SK-N-MC (cell line): Measurements from ENCODE around the gene FARS2.
A peak's percentile ranks its signal among the peaks of the same experiment; 100 is the strongest.

ENCODE experiments used
- DNase-seq: peaks from one replicate; pipeline ENCODE4 v3.0.0-alpha.2; 2011; ENCODE audit warnings: low read depth, low spot score
- H3K27ac ChIP-seq: fragments of 200-600 bp; sonication (generic); 2 replicates; pipeline ENCODE4 v1.5.1; 2016; ENCODE audit warnings: mixed run types
- H3K36me3 ChIP-seq: fragments of 200-600 bp; sonication (generic); 2 replicates; pipeline ENCODE4 v1.6.1; 2017; ENCODE audit warnings: antibody characterized with exemption, low read length, mixed read lengths; ENCODE audit not compliant: insufficient read depth
- H3K4me3 ChIP-seq: fragments of 200-600 bp; sonication (generic); 2 replicates; pipeline ENCODE4 v1.5.1; 2016
- H3K9ac ChIP-seq: fragments of 200-600 bp; sonication (generic); 2 replicates; pipeline ENCODE4 v1.8.0; 2017; ENCODE audit warnings: mixed run types, mixed read lengths; ENCODE audit not compliant: insufficient read length
- H3K9me3 ChIP-seq: fragments of 200-600 bp; sonication (generic); 2 replicates; pipeline ENCODE4 v1.6.1; 2017; ENCODE audit warnings: low read depth, mild to moderate bottlenecking, antibody characterized with exemption, low read length, moderate library complexity, mixed read lengths
- EZH2 ChIP-seq: fragments of 200-600 bp; sonication (generic); IDR thresholded peaks from one replicate; pipeline ENCODE4 v1.6.1; 2017; ENCODE audit warnings: antibody characterized with exemption
- FOXP2 ChIP-seq: optimal IDR thresholded peaks from 2 replicates; pipeline ENCODE3; 2011; ENCODE audit warnings: mild to moderate bottlenecking, moderate library complexity; ENCODE audit not compliant: insufficient read depth; ENCODE audit errors: extremely low read length, control extremely low read depth
- POLR2AphosphoS5 ChIP-seq: IDR thresholded peaks from 2 replicates; pipeline ENCODE4 v1.6.1; 2012; ENCODE audit warnings: mild to moderate bottlenecking, low read depth, low read length, borderline replicate concordance

The FARS2 gene

GRCh38 chr6:5373430-5373829 is 112.1 kb downstream of the FARS2 start:
- Histone ChIP-seq H3K36me3 (no peaks in the 10 kb centered on the region), H3K4me3 (no peak overlapping the region), H3K9ac (no peak overlapping the region), H3K9me3 (no peaks in the 10 kb centered on the region), H3K27ac (no peak overlapping the region)
- no peak for DNase-seq
- TF ChIP-seq EZH2: no peak
- no peak for TF ChIP-seq POLR2AphosphoS5
- no peak for TF ChIP-seq FOXP2

GRCh38 chr6:5378331-5378730 is 117.0 kb downstream of the FARS2 start:
- Histone ChIP-seq H3K9ac (no peak overlapping the region), H3K36me3 (no peaks in the 10 kb centered on the region), H3K4me3 (no peak overlapping the region), H3K9me3 (no peaks in the 10 kb centered on the region), H3K27ac (no peak overlapping the region)
- TF ChIP-seq POLR2AphosphoS5: no peak
- TF ChIP-seq EZH2: no peak
- TF ChIP-seq FOXP2: no peak
- no peak for DNase-seq

- H3K9me3 ChIP-seq: no peaks in the 10 kb centered on the region
- no peak overlapping the region for H3K9ac ChIP-seq
- no peak for TF ChIP-seq FOXP2
- no peak for TF ChIP-seq EZH2
- TF ChIP-seq POLR2AphosphoS5: no peak
- no peak overlapping the region for H3K27ac ChIP-seq
- DNase-seq: peak; percentile 6
- no peaks in the 10 kb centered on the region for H3K36me3 ChIP-seq
- H3K4me3 ChIP-seq: no peak overlapping the region
These were observed 118.4 kb downstream of the FARS2 start for GRCh38 chr6:5379647-5380242.

- Histone ChIP-seq H3K9me3 (no peaks in the 10 kb centered on the region), H3K27ac (no peak overlapping the region), H3K4me3 (no peak overlapping the region), H3K36me3 (no peaks in the 10 kb centered on the region), H3K9ac (no peak overlapping the region)
- DNase-seq: no peak
- TF ChIP-seq POLR2AphosphoS5: no peak
These were observed 122.5 kb downstream of the FARS2 start for GRCh38 chr6:5383856-5384255.

GRCh38 chr6:5384276-5384675 is 123.0 kb downstream of the FARS2 start:
- Histone ChIP-seq H3K9me3 (no peaks in the 10 kb centered on the region), H3K27ac (no peak overlapping the region), H3K36me3 (no peaks in the 10 kb centered on the region), H3K9ac (no peak overlapping the region), H3K4me3 (no peak overlapping the region)
- no peak for DNase-seq
- no peak for TF ChIP-seq POLR2AphosphoS5
- no peak for TF ChIP-seq FOXP2
- TF ChIP-seq EZH2: no peak

- Histone ChIP-seq H3K27ac (no peak overlapping the region), H3K9ac (no peak overlapping the region), H3K36me3 (no peaks in the 10 kb centered on the region), H3K4me3 (no peak overlapping the region), H3K9me3 (no peaks in the 10 kb centered on the region)
- TF ChIP-seq FOXP2: no peak
- TF ChIP-seq EZH2: no peak
- TF ChIP-seq POLR2AphosphoS5: no peak
- DNase-seq: no peak
These were observed 127.0 kb downstream of the FARS2 start for GRCh38 chr6:5388326-5388725.

GRCh38 chr6:5389086-5389745 is 127.9 kb downstream of the FARS2 start:
- Histone ChIP-seq H3K27ac (no peak overlapping the region), H3K9me3 (no peaks in the 10 kb centered on the region), H3K9ac (no peak overlapping the region), H3K36me3 (no peaks in the 10 kb centered on the region), H3K4me3 (no peak overlapping the region)
- DNase-seq: no peak
- no peak for TF ChIP-seq EZH2
- no peak for TF ChIP-seq FOXP2
- TF ChIP-seq POLR2AphosphoS5: no peak

GRCh38 chr6:5390177-5390576 is 128.9 kb downstream of the FARS2 start:
- Histone ChIP-seq H3K9ac (no peak overlapping the region), H3K36me3 (no peaks in the 10 kb centered on the region), H3K9me3 (no peaks in the 10 kb centered on the region), H3K4me3 (no peak overlapping the region), H3K27ac (no peak overlapping the region)
- TF ChIP-seq POLR2AphosphoS5 (no peak), EZH2 (no peak), FOXP2 (no peak)
- DNase-seq: no peak

GRCh38 chr6:5394280-5394679 is 133.0 kb downstream of the FARS2 start:
- no peak overlapping the region for H3K9ac ChIP-seq
- DNase-seq: no peak
- no peaks in the 10 kb centered on the region for H3K9me3 ChIP-seq
- no peak for TF ChIP-seq POLR2AphosphoS5
- no peak for TF ChIP-seq FOXP2
- no peak for TF ChIP-seq EZH2
- H3K36me3 ChIP-seq: no peaks in the 10 kb centered on the region
- no peak overlapping the region for H3K4me3 ChIP-seq
- H3K27ac ChIP-seq: no peak overlapping the region

- no peak for DNase-seq
- Histone ChIP-seq H3K36me3 (no peaks in the 10 kb centered on the region), H3K4me3 (no peak overlapping the region), H3K27ac (no peak overlapping the region), H3K9me3 (no peaks in the 10 kb centered on the region), H3K9ac (no peak overlapping the region)
- TF ChIP-seq POLR2AphosphoS5 (no peak), EZH2 (no peak), FOXP2 (no peak)
These were observed 134.4 kb downstream of the FARS2 start for GRCh38 chr6:5395719-5396118.
